Esophagus squamous epithelium (tissue), 5 donors: ENCODE measurements around the gene BHLHE41. TPM values are rescaled to one million over a fixed set of nuclear protein-coding genes. Genes with fewer than 3 reads are reported as not detected.

Experiments used
- DNase-seq: peaks from one replicate; lab custom pipeline; 2025; lab: John Stamatoyannopoulos, UW
- H3K27ac ChIP-seq, 4 donors: fragments of 200-600 bp; sonication (generic); one replicate each; pipeline ENCODE4 v1.5.1; 2016 to 2019; ENCODE audit warnings: mild to moderate bottlenecking in 1 of 4
- H3K27me3 ChIP-seq, 4 donors: fragments of 200-600 bp; sonication (generic); 1 replicate in 3 of 4; 2 replicates in 1 of 4; pipeline versions ENCODE4 v1.5.1 to v1.6.0; 2017 to 2021; ENCODE audit warnings: antibody characterized with exemption in 1 of 4
- H3K36me3 ChIP-seq, 3 donors: fragments of 200-600 bp; sonication (generic); one replicate each; pipeline ENCODE4 v1.5.1; 2016 to 2019
- H3K4me1 ChIP-seq, 3 donors: fragments of 200-600 bp; sonication (generic); one replicate each; pipeline ENCODE4 v1.5.1; 2017 to 2019
- H3K4me3 ChIP-seq, 4 donors: fragments of 200-600 bp; sonication (generic); 1 replicate in 3 of 4; 2 replicates in 1 of 4; pipeline ENCODE4 v1.5.1; 2016 to 2019; ENCODE audit warnings: mild to moderate bottlenecking in 2 of 4, moderate library complexity in 1 of 4
- H3K9me3 ChIP-seq, 3 donors: fragments of 200-600 bp; sonication (generic); one replicate each; pipeline ENCODE4 v1.5.1; 2016 to 2019
- POLR2A ChIP-seq, 4 donors: fragments of 450-650 bp; IDR thresholded peaks; one replicate each; pipeline ENCODE4 v1.6.1; 2017; ENCODE audit warnings: antibody characterized with exemption in 4 of 4, mild to moderate bottlenecking in 4 of 4, moderate library complexity in 3 of 4
- WGBS, 2 donors: methylation state at CpG; one replicate each; pipeline ENCODE4 v1.1.5; 2018; 5-methylcytosine and 5-hydroxymethylcytosine counted together
- intact Hi-C: fragments of 100-400 bp; cut with DNase I; formaldehyde crosslinking; loops from one replicate; pipeline ENCODE4 v1.15.0; 2022
- total RNA-seq, 4 donors: library from RNA; depleted of rRNA; stranded (reverse); fragments of >200 nt; gene quantifications; one replicate each; pipeline ENCODE4 v1.1.0, GENCODE V29; 2016
- TF ChIP-seq, protein P1 (sequence below), 6 experiments: fragments of 450-650 bp in 4 of 6; fragments of 200-600 bp in 2 of 6; sonication (generic) in 2 of 6; IDR thresholded peaks; one replicate each; pipeline ENCODE4 v1.5.1; 2016 to 2019; ENCODE audit warnings: antibody characterized with exemption in 6 of 6, mild to moderate bottlenecking in 4 of 6, moderate library complexity in 4 of 6
- donor health status: DM: yes; HTN: yes; CAD: no.

Gene BHLHE41
- total RNA-seq, 4 donors from 2014 or later, result 0.48 to 14.3 (median 1.7) TPM

DNA sequence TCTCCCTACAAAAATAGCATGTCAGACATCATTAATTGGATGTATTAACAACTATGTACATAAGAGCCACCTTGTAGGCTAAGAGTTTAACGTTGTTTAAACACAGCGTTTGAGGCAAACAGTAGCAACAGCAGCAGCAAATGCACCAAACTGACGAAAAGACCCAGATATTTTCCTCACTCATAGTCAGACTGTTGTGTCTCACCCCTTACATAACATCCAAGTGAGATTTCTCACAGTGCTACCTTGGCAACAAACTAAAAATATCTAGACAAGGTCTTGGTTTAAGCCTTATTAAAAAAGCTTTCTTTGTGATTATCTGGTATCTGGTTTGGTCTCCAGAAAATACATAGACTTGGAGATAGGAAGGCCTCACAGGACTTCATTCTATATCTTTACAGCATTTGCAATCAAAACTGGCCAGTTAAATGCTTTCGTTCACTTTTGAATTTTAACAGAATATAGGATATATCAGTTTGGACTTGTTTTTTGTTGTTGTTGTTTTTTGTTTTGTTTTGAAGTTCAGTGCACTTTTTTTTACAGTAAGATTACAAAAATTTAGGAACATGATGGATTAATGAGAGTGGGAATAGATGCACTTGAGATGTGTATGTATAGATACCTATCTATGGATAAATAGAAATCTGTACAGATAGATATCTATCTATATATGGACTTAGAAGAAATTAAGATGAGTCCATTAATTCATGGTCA lies 4.1 kb downstream of the BHLHE41 start:
- intact Hi-C loops, result no loop called here
- Histone ChIP-seq H3K9me3 (no peaks in the 10 kb centered on the region), H3K4me1 (peaks cover 17 to 48% (median 38%) of the 10 kb centered on the region in 3 donors), H3K4me3 (no peak overlapping the region), H3K27me3 (peaks cover 0 to 45% (median 3%) of the 10 kb centered on the region in 4 donors), H3K36me3 (no peaks in the 10 kb centered on the region), H3K27ac (peak overlapping the region in 3 of 4 donors; percentile 92 to 96 (median 94))
- no peak for DNase-seq
- TF ChIP-seq POLR2A (IDR thresholded peaks at IDR 0.05), result no peak
- TF ChIP-seq, protein P1, sequence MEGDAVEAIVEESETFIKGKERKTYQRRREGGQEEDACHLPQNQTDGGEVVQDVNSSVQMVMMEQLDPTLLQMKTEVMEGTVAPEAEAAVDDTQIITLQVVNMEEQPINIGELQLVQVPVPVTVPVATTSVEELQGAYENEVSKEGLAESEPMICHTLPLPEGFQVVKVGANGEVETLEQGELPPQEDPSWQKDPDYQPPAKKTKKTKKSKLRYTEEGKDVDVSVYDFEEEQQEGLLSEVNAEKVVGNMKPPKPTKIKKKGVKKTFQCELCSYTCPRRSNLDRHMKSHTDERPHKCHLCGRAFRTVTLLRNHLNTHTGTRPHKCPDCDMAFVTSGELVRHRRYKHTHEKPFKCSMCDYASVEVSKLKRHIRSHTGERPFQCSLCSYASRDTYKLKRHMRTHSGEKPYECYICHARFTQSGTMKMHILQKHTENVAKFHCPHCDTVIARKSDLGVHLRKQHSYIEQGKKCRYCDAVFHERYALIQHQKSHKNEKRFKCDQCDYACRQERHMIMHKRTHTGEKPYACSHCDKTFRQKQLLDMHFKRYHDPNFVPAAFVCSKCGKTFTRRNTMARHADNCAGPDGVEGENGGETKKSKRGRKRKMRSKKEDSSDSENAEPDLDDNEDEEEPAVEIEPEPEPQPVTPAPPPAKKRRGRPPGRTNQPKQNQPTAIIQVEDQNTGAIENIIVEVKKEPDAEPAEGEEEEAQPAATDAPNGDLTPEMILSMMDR (IDR thresholded peaks at IDR 0.05), result no peak
- 51 to 83% methylated on average over 4 of the region's 4 CpGs for WGBS, 2 donors

DNA sequence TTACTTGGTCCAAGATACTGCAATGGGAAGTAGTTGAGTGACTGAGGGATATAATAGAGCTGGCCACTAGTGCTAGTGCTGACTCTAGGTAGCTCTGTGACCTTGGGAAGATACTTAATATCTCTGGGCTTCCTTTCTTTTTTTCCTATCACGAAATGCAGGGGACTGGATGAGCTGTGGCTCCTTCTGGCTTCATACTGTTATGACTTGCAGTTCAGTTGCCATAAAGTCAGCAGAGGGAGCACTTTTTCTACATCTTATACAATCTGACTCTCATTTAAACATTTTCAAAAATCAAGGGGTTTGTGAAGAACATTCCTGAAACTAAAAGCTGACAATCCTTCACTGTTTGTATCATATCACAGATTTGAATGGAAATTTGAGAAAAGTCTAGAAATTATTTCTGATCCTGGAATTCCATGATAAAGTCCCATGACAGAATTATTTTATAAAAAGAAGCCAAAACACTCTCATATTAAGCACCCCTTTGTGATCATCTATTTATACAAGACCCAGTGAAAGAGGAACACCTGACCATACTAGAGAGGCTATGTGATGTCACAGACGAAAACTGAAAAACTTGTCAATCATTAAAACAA lies 5.3 kb downstream of the BHLHE41 start:
- intact Hi-C loops, result loop anchor here (10.0 kb wide), 1 partner anchor 285 kb away; no protein-coding TSS in a partner anchor
- Histone ChIP-seq H3K9me3 (no peaks in the 10 kb centered on the region), H3K27me3 (peaks cover 0 to 33% (median 3%) of the 10 kb centered on the region in 4 donors), H3K36me3 (no peaks in the 10 kb centered on the region), H3K4me3 (no peak overlapping the region), H3K27ac (peak overlapping the region in 3 of 4 donors; percentile 26 to 92 (median 69)), H3K4me1 (peaks cover 18 to 43% (median 25%) of the 10 kb centered on the region in 3 donors)
- WGBS, 2 donors, result 14 to 17% methylated on average over 2 of the region's 2 CpGs
- TF ChIP-seq, protein P1 (IDR thresholded peaks at IDR 0.05), result peak in 5 of 6 experiments; percentile 18 to 64 (median 54)
- no peak for TF ChIP-seq POLR2A (IDR thresholded peaks at IDR 0.05)
- DNase-seq, result no peak

DNA sequence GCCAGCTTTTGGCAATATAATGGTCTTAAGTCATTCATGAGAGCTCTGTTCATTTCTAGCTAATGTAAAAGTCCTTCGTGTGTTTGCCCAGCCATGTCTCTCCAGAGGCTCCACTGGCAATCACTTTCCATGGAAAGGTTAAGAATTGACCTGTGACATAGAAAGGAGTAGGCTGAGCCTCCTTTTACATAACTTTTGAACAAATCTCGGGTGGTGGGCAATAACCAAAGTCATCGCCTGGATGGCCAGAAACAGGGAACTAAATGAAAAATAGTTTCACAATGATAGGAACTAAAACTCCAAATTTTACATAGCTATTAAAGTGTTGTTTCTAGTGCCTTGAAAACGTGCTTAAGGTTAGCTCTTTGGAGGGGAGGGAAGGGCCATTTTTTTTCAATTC lies 6.5 kb downstream of the BHLHE41 start:
- peaks cover 13 to 40% (median 20%) of the 10 kb centered on the region in 3 donors for H3K4me1 ChIP-seq
- no peak for DNase-seq
- intact Hi-C loops, result loop anchor here (10.0 kb wide), 1 partner anchor 286 kb away; no protein-coding TSS in a partner anchor
- H3K27me3 ChIP-seq, result peaks cover 0 to 21% (median 3%) of the 10 kb centered on the region in 4 donors
- no peak overlapping the region for H3K4me3 ChIP-seq
- H3K27ac ChIP-seq, result peak overlapping the region in 1 of 4 donors; percentile 11
- no peaks in the 10 kb centered on the region for H3K36me3 ChIP-seq
- no peaks in the 10 kb centered on the region for H3K9me3 ChIP-seq
- 71 to 84% methylated on average over 4 of the region's 4 CpGs for WGBS, 2 donors
- no peak for TF ChIP-seq POLR2A (IDR thresholded peaks at IDR 0.05)
- TF ChIP-seq, protein P1 (IDR thresholded peaks at IDR 0.05), result no peak

DNA sequence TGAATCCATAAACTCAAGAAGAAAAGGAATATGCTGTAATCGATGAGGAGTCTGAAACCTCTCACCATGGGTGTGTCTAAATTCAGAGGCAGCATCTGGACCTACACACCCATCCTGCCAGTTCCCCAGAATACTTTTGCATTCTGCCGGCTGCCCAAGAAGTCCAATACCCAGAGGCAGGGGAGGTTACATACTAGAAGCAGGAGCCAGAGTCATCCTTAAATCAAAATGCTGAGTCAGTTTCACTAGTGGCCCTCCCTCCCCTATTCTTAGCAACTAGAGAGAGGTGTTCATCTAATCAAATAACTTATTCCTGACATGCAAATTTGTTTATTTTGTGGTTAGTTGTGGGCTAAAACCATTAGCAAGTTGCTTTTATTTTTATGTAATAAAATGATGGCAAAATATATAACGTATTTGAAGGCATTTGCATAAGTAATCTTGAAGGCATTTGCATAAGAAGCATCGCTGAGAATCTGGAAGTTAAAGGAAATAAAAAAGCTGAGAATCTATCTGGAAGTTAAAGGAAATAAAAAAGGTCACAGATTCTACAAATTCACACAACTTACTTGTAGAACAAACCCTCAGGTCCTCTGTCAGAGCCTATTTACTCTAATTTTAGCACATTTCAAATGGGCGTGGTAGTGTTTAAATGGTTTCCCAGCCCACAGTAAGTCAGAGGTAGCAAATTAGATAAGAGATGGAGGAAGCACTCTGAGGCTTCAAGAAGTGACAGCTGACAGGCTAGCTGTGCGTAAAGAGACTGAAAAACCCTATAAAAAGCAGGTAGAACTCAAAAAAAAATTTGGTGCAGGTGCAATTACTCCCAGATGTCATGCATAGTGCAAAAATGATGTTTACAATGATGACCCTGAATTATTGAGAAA lies 7.8 kb downstream of the BHLHE41 start:
- Histone ChIP-seq H3K4me1 (peaks cover 13 to 40% (median 18%) of the 10 kb centered on the region in 3 donors), H3K4me3 (no peak overlapping the region), H3K36me3 (no peaks in the 10 kb centered on the region), H3K27me3 (peaks cover 0 to 10% (median 0%) of the 10 kb centered on the region in 4 donors), H3K27ac (peak overlapping the region in 3 of 4 donors; percentile 27 to 91 (median 56)), H3K9me3 (no peaks in the 10 kb centered on the region)
- TF ChIP-seq, protein P1 (IDR thresholded peaks at IDR 0.05), result no peak
- TF ChIP-seq POLR2A (IDR thresholded peaks at IDR 0.05), result no peak
- intact Hi-C loops, result loop anchor here (10.0 kb wide), 1 partner anchor 288 kb away; no protein-coding TSS in a partner anchor
- WGBS, 2 donors, result 56 to 60% methylated on average over 6 of the region's 6 CpGs
- no peak for DNase-seq
